ENCODE results near the gene SYCN.

DNA sequence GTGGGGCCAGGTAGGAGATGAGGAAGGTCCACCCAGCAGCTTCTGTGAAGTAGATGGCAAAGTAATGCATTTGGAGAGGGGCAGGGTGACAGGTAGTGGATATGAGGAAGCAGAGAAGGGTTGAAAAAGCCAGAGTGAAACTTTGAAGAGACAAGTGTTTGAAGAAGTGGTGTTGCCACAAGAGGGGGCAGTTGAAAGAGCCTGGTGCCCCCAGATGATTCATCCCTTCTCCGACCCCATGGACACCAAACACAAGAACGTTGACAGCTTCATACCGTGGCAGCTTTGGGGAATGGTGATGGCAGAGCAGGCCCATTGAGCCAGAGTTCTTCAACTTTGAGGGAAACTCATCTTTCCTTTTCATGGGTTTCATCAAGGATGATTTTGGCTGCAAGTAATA lies 20.8 kb upstream of the SYCN start:
- TF ChIP-seq, protein P1, sequence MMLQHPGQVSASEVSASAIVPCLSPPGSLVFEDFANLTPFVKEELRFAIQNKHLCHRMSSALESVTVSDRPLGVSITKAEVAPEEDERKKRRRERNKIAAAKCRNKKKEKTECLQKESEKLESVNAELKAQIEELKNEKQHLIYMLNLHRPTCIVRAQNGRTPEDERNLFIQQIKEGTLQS (IDR thresholded peaks at IDR 0.05), result no peak
- TF ChIP-seq, protein P2, sequence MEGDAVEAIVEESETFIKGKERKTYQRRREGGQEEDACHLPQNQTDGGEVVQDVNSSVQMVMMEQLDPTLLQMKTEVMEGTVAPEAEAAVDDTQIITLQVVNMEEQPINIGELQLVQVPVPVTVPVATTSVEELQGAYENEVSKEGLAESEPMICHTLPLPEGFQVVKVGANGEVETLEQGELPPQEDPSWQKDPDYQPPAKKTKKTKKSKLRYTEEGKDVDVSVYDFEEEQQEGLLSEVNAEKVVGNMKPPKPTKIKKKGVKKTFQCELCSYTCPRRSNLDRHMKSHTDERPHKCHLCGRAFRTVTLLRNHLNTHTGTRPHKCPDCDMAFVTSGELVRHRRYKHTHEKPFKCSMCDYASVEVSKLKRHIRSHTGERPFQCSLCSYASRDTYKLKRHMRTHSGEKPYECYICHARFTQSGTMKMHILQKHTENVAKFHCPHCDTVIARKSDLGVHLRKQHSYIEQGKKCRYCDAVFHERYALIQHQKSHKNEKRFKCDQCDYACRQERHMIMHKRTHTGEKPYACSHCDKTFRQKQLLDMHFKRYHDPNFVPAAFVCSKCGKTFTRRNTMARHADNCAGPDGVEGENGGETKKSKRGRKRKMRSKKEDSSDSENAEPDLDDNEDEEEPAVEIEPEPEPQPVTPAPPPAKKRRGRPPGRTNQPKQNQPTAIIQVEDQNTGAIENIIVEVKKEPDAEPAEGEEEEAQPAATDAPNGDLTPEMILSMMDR (IDR thresholded peaks at IDR 0.05 in 2 of 3, conservative IDR thresholded peaks at IDR 0.05 in 1 of 3; ENCODE audit: borderline replicate concordance in 1 of 3, insufficient read depth in 1 of 3, low read depth in 2 of 3, low read length in 2 of 3), result no peak
- TF ChIP-seq POLR2A (IDR thresholded peaks at IDR 0.05; ENCODE audit: borderline replicate concordance, extremely low read depth, insufficient read depth, insufficient read length) (no peak), SP1 (IDR thresholded peaks at IDR 0.05; ENCODE audit: low read depth) (no peak), EGR1 (IDR thresholded peaks at IDR 0.05; ENCODE audit: low read depth) (no peak), SIN3A (IDR thresholded peaks at IDR 0.05; ENCODE audit: low read depth) (no peak), RAD21 (IDR thresholded peaks at IDR 0.05; ENCODE audit: low read depth) (0 out of 2 replicates have a peak, but pooled peaks have one; percentile 25), ZNF274 (IDR thresholded peaks at IDR 0.05; ENCODE audit: low read depth, low read length) (no peak), EZH2 (IDR thresholded peaks at IDR 0.05) (no peak), YY1 (IDR thresholded peaks at IDR 0.05; ENCODE audit: extremely low read depth, insufficient replicate concordance, low read depth, low read length) (no peak), POLR2AphosphoS5 (IDR thresholded peaks at IDR 0.05; ENCODE audit: low read depth, low read length) (no peak)
- TF ChIP-seq, protein P3, sequence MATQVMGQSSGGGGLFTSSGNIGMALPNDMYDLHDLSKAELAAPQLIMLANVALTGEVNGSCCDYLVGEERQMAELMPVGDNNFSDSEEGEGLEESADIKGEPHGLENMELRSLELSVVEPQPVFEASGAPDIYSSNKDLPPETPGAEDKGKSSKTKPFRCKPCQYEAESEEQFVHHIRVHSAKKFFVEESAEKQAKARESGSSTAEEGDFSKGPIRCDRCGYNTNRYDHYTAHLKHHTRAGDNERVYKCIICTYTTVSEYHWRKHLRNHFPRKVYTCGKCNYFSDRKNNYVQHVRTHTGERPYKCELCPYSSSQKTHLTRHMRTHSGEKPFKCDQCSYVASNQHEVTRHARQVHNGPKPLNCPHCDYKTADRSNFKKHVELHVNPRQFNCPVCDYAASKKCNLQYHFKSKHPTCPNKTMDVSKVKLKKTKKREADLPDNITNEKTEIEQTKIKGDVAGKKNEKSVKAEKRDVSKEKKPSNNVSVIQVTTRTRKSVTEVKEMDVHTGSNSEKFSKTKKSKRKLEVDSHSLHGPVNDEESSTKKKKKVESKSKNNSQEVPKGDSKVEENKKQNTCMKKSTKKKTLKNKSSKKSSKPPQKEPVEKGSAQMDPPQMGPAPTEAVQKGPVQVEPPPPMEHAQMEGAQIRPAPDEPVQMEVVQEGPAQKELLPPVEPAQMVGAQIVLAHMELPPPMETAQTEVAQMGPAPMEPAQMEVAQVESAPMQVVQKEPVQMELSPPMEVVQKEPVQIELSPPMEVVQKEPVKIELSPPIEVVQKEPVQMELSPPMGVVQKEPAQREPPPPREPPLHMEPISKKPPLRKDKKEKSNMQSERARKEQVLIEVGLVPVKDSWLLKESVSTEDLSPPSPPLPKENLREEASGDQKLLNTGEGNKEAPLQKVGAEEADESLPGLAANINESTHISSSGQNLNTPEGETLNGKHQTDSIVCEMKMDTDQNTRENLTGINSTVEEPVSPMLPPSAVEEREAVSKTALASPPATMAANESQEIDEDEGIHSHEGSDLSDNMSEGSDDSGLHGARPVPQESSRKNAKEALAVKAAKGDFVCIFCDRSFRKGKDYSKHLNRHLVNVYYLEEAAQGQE (IDR thresholded peaks at IDR 0.05; ENCODE audit: low read depth), result no peak
- TF ChIP-seq, protein P4, sequence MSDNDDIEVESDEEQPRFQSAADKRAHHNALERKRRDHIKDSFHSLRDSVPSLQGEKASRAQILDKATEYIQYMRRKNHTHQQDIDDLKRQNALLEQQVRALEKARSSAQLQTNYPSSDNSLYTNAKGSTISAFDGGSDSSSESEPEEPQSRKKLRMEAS (IDR thresholded peaks at IDR 0.05), result no peak
- TF ChIP-seq, protein P5, sequence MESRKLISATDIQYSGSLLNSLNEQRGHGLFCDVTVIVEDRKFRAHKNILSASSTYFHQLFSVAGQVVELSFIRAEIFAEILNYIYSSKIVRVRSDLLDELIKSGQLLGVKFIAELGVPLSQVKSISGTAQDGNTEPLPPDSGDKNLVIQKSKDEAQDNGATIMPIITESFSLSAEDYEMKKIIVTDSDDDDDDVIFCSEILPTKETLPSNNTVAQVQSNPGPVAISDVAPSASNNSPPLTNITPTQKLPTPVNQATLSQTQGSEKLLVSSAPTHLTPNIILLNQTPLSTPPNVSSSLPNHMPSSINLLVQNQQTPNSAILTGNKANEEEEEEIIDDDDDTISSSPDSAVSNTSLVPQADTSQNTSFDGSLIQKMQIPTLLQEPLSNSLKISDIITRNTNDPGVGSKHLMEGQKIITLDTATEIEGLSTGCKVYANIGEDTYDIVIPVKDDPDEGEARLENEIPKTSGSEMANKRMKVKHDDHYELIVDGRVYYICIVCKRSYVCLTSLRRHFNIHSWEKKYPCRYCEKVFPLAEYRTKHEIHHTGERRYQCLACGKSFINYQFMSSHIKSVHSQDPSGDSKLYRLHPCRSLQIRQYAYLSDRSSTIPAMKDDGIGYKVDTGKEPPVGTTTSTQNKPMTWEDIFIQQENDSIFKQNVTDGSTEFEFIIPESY (IDR thresholded peaks at IDR 0.05; ENCODE audit: extremely low read depth, insufficient replicate concordance, low read length), result no peak

Data from HCT116 (cell line).